Ovary (tissue), 3 donors: ENCODE data around the gene C8B.

ENCODE experiments used
- POLR2A ChIP-seq: fragments of 450-650 bp; IDR thresholded peaks from one replicate; pipeline ENCODE4 v1.6.1; 2017; ENCODE audit warnings: antibody characterized with exemption, mild to moderate bottlenecking, moderate library complexity
- TF ChIP-seq, protein P1 (sequence below), 3 donors: fragments of 450-650 bp in 2 of 3; fragments of 200-600 bp in 1 of 3; IDR thresholded peaks; one replicate each; pipeline versions ENCODE4 v1.5.1 to v1.8.0; 2016 to 2022; ENCODE audit warnings: antibody characterized with exemption in 3 of 3, mild to moderate bottlenecking in 1 of 3
- donor health status: DM: no; HTN: no; CAD: no.

DNA sequence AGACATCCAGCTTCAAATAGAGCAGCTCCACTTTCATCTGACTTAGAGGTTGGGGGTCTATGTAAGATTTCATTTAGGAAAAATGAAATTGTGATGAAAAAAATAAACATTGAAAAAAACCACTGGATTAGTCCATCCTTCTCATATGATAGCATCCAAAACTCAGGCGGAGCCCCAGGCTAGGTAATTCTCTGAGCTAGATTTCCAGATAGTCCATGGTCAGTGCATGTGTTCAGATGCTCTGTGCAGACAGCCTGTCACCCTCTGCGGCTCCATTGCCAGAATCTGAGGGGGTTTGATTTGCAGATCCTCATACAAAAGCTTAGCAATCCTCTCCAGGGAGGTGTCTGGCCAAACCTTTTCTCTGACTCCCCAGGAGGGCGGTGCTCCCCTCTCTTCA is 49.2 kb downstream of the C8B start:
- TF ChIP-seq, protein P1, sequence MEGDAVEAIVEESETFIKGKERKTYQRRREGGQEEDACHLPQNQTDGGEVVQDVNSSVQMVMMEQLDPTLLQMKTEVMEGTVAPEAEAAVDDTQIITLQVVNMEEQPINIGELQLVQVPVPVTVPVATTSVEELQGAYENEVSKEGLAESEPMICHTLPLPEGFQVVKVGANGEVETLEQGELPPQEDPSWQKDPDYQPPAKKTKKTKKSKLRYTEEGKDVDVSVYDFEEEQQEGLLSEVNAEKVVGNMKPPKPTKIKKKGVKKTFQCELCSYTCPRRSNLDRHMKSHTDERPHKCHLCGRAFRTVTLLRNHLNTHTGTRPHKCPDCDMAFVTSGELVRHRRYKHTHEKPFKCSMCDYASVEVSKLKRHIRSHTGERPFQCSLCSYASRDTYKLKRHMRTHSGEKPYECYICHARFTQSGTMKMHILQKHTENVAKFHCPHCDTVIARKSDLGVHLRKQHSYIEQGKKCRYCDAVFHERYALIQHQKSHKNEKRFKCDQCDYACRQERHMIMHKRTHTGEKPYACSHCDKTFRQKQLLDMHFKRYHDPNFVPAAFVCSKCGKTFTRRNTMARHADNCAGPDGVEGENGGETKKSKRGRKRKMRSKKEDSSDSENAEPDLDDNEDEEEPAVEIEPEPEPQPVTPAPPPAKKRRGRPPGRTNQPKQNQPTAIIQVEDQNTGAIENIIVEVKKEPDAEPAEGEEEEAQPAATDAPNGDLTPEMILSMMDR (IDR thresholded peaks at IDR 0.05) = no peak
- no peak for TF ChIP-seq POLR2A
